Omental fat pad (tissue), 4 donors: ENCODE results near the gene GALNT18. TPM values are rescaled to one million over a fixed set of nuclear protein-coding genes. Genes with fewer than 3 reads are reported as not detected.

Experiments used
- ATAC-seq: fragments of 150-250 bp; one replicate; pipeline ENCODE4 v1.9.1; 2016; ENCODE audit warnings: mild to moderate bottlenecking, moderate library complexity; ENCODE audit not compliant: low FRiP score
- DNase-seq: peaks from one replicate; pipeline ENCODE4 v3.0.0-alpha.2; 2019; ENCODE audit warnings: low spot score
- total RNA-seq, 4 donors: library from RNA; depleted of rRNA; stranded (reverse); fragments of >200 nt; gene quantifications; one replicate each; pipeline ENCODE4 v1.1.0, GENCODE V29; 2016
- TF ChIP-seq, protein P1 (sequence below), 3 donors: fragments of 450-650 bp; IDR thresholded peaks; one replicate each; pipeline ENCODE4 v1.5.1; 2016 to 2017; ENCODE audit warnings: antibody characterized with exemption in 3 of 3, mild to moderate bottlenecking in 3 of 3, moderate library complexity in 2 of 3

GALNT18 gene
- total RNA-seq, 4 donors from 2014 or later = 21.0 to 47.4 (median 35.7) TPM

DNA sequence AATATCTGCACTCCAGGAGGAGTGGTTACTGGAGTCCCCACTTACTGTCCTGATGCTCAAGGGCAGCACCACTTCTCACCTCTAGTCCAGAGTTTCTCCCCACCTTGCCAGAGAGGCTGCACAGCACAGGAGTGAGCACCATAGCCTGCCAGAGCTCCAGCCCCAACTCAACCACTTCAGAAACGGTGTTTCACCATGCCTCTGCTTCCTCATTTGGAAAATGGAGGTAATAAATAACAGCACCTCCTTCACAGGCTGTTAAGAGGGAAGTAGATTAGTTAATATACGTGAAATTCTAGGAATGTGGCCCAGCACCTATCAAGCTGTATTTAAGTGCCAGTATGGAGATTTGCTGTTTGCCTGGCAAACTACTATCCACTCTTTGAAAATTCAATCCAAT is 63.0 kb downstream of the GALNT18 start:
- ATAC-seq (peak; percentile 15), DNase-seq (no peak)
- TF ChIP-seq, protein P1, sequence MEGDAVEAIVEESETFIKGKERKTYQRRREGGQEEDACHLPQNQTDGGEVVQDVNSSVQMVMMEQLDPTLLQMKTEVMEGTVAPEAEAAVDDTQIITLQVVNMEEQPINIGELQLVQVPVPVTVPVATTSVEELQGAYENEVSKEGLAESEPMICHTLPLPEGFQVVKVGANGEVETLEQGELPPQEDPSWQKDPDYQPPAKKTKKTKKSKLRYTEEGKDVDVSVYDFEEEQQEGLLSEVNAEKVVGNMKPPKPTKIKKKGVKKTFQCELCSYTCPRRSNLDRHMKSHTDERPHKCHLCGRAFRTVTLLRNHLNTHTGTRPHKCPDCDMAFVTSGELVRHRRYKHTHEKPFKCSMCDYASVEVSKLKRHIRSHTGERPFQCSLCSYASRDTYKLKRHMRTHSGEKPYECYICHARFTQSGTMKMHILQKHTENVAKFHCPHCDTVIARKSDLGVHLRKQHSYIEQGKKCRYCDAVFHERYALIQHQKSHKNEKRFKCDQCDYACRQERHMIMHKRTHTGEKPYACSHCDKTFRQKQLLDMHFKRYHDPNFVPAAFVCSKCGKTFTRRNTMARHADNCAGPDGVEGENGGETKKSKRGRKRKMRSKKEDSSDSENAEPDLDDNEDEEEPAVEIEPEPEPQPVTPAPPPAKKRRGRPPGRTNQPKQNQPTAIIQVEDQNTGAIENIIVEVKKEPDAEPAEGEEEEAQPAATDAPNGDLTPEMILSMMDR (IDR thresholded peaks at IDR 0.05) = no peak

DNA sequence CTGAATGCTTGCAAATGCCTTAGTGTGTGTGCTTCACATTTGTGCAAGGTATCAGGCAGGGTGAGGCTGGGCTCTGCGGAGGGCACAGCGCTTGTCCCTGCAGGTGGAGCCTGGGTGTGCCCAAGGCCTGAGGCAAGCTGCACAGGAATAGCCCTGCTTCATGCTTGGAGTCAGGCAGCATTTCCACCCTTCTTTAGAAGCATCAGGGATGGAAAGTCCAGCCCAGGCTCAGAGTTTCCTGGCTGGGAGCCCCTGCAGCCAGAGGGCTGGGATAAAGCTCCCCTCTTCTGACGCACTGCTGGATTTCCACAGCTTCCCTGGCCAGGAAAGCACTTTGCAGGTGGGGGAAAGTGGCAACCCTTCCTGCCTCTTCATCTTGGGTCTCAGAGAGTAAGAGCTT is 63.4 kb downstream of the GALNT18 start:
- TF ChIP-seq, protein P1 (IDR thresholded peaks at IDR 0.05) = no peak
- ATAC-seq = peak; percentile 9

DNA sequence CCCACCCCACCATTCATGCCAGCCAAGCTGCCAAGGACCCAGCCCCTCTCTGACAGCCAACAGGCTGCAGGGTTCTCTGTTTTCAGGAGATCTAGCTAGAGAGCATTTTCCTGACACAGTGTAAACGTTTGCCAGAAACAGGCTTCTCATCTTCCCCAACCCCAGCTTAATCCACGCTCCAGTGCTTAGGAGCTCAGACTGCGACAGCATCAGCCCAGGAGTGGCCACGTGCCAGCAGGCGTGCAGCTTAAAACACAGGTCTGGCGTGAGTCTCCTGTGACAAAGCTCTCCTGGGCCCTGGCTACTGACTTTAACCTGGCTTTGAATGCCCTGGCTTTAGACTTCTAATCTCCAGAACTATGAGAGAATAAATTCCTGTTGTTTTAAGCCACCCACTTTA is 66.6 kb downstream of the GALNT18 start:
- no peak for DNase-seq
- ATAC-seq = no peak

More for the DNA sequence above, 63.4 kb downstream of the GALNT18 start:
- DNase-seq = no peak

DNA sequence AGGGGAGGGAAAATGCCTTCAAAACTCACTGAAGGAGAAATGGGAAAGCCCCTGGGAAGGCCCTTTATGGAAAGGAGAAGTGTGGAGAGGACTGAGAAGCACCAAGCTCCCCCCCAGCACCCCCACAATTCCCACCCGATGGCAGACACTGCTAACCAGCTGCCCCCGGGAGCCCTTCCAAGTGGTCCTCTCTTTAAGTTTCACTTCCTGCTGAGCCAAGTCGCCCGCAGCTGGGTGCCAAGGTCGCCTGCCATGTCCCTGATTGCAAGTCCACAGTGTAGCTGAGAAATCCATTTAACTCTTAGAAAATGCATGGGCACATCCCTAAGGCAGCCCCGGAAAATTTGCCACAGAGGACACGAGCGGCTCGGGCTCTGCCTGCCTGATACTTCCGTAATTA is 68.2 kb downstream of the GALNT18 start:
- no peak for ATAC-seq
- no peak for DNase-seq

More for the DNA sequence above, 66.6 kb downstream of the GALNT18 start:
- TF ChIP-seq, protein P1 (IDR thresholded peaks at IDR 0.05) = no peak

DNA sequence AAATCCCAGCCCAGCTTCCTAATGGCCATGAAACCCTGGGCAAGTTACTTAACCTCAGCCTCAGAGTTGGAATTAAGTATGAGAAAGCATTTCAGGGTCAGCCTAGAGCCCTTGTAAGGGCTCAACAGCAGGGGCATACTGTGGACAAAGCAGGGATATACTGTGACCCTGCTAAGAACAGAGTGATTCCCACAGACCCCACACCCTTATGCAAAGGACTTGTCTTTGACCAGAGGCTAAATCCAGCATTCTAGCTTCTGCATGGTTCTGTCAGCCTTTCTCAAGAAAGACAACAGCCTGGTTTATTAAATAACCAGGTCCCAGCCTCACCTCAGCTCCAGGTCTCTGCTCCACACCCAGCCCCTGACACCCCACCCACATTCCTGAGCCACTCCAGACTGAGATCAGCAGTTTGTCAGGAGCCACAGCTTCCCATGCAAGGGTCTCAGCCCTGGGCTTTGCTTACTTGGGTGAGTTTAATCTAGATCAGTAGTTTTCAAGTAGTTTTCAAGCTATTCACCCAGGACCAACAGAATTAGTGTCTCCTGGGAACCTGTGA is 69.2 kb downstream of the GALNT18 start:
- DNase-seq (no peak), ATAC-seq (no peak)
- TF ChIP-seq, protein P1 (IDR thresholded peaks at IDR 0.05) = no peak

More for the DNA sequence above, 68.2 kb downstream of the GALNT18 start:
- TF ChIP-seq, protein P1 (IDR thresholded peaks at IDR 0.05) = no peak

DNA sequence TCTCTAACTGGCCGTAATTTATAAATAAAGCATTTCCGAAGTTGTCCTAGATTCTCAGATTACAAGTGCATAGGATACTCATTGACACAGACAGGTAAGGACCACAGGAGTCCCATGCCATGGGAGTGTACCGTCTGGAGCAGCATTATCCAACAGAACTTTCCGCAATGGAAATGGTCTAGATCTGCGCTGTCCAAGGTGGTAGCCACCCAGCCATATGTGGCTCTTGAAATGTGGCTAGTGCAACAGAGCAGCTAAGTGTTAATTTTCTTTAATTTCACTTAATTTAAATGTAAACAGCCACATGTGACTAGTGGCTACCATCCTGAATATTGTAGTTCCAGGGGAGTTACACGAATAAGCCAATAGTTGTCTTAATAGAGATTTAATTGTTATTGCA is 71.3 kb downstream of the GALNT18 start:
- TF ChIP-seq, protein P1 (IDR thresholded peaks at IDR 0.05) = no peak
- no peak for DNase-seq
- ATAC-seq = no peak
